HepG2 (cell line): Measurements from ENCODE around the gene NKAIN4. TPM values are rescaled to one million over a fixed set of nuclear protein-coding genes. Genes with fewer than 3 reads are reported as not detected.
A peak's percentile ranks its signal among the peaks of the same experiment; 100 is the strongest.

Experiments
- KDM2A ChIP-seq: sonication (generic); formaldehyde crosslinking; IDR thresholded peaks from 2 replicates; pipeline ENCODE4 v1.4.0; 2020; ENCODE audit warnings: low read depth, missing genetic modification reagents, borderline replicate concordance
- THAP7 ChIP-seq: sonication (generic); formaldehyde crosslinking; IDR thresholded peaks from 2 replicates; pipeline ENCODE4 v1.8.1; 2023; ENCODE audit warnings: mild to moderate bottlenecking, missing genetic modification reagents
- ZNF260 ChIP-seq: sonication (generic); formaldehyde crosslinking; IDR thresholded peaks from 2 replicates; pipeline ENCODE4 v1.4.0; 2020; ENCODE audit warnings: missing genetic modification reagents, low read depth, mild to moderate bottlenecking, borderline replicate concordance
- ZNF597 ChIP-seq: sonication (generic); formaldehyde crosslinking; IDR thresholded peaks from 2 replicates; pipeline ENCODE4 v1.5.0; 2020; ENCODE audit warnings: missing genetic modification reagents
- polyA plus RNA-seq, 8 experiments: library from polyadenylated mRNA; depleted of rRNA in 3 of 8; stranded (reverse) in 7 of 8; unstranded in 1 of 8; fragments of >200 nt; fragmentation: Illumina TruSeq in 4 of 8; extraction: Trizol in 4 of 8; gene quantifications; 2 replicates each; pipeline versions ENCODE4 v1.2.1 to v1.2.3, GENCODE V29; 2011 to 2016; ENCODE audit warnings: low read depth in 4 of 8, missing spikeins in 1 of 8, mixed read lengths in 1 of 8; ENCODE audit not compliant: insufficient read depth in 1 of 8
- total RNA-seq, 5 experiments: library from RNA; depleted of rRNA; stranded (reverse); fragments of >200 nt; fragmentation: Illumina TruSeq; extraction: Trizol; gene quantifications; 2 replicates each; pipeline ENCODE4 v1.2.3, GENCODE V29; 2016; ENCODE audit warnings: low read depth in 1 of 5
- TF ChIP-seq, protein P1 (sequence below), 2 experiments: fragments of 450-650 bp in 1 of 2; sonication (generic) in 1 of 2; formaldehyde crosslinking in 1 of 2; IDR thresholded peaks; 2 replicates each; pipeline versions ENCODE4 v1.6.1 to v1.8.0; 2016 to 2022; ENCODE audit warnings: antibody characterized with exemption in 1 of 2, mild to moderate bottlenecking in 1 of 2, missing genetic modification reagents in 1 of 2
- TF ChIP-seq, protein P2 (sequence below): IDR thresholded peaks from 2 replicates; pipeline ENCODE4 v1.4.0; 2020; ENCODE audit warnings: mild to moderate bottlenecking, missing genetic modification reagents
- TF ChIP-seq, protein P3 (sequence below): sonication (generic); formaldehyde crosslinking; conservative IDR thresholded peaks from 2 replicates; pipeline ENCODE4 v1.8.1; 2023; ENCODE audit warnings: missing genetic modification reagents

Gene NKAIN4
- total and polyA plus RNA-seq, 2 of the 13 experiments (the other 11 are each of a cell fraction or from before 2014, with no cell fraction given) = not detected

- TF ChIP-seq, protein P1, sequence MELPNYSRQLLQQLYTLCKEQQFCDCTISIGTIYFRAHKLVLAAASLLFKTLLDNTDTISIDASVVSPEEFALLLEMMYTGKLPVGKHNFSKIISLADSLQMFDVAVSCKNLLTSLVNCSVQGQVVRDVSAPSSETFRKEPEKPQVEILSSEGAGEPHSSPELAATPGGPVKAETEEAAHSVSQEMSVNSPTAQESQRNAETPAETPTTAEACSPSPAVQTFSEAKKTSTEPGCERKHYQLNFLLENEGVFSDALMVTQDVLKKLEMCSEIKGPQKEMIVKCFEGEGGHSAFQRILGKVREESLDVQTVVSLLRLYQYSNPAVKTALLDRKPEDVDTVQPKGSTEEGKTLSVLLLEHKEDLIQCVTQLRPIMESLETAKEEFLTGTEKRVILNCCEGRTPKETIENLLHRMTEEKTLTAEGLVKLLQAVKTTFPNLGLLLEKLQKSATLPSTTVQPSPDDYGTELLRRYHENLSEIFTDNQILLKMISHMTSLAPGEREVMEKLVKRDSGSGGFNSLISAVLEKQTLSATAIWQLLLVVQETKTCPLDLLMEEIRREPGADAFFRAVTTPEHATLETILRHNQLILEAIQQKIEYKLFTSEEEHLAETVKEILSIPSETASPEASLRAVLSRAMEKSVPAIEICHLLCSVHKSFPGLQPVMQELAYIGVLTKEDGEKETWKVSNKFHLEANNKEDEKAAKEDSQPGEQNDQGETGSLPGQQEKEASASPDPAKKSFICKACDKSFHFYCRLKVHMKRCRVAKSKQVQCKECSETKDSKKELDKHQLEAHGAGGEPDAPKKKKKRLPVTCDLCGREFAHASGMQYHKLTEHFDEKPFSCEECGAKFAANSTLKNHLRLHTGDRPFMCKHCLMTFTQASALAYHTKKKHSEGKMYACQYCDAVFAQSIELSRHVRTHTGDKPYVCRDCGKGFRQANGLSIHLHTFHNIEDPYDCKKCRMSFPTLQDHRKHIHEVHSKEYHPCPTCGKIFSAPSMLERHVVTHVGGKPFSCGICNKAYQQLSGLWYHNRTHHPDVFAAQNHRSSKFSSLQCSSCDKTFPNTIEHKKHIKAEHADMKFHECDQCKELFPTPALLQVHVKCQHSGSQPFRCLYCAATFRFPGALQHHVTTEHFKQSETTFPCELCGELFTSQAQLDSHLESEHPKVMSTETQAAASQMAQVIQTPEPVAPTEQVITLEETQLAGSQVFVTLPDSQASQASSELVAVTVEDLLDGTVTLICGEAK (IDR thresholded peaks at IDR 0.05) = no peak
- TF ChIP-seq, protein P1 (CRISPR knock-in tag; IDR thresholded peaks at IDR 0.05) = no peak
- no peak for TF ChIP-seq ZNF260 (CRISPR knock-in tag)
- TF ChIP-seq KDM2A (CRISPR knock-in tag) = peak; percentile 84
- TF ChIP-seq, protein P2, sequence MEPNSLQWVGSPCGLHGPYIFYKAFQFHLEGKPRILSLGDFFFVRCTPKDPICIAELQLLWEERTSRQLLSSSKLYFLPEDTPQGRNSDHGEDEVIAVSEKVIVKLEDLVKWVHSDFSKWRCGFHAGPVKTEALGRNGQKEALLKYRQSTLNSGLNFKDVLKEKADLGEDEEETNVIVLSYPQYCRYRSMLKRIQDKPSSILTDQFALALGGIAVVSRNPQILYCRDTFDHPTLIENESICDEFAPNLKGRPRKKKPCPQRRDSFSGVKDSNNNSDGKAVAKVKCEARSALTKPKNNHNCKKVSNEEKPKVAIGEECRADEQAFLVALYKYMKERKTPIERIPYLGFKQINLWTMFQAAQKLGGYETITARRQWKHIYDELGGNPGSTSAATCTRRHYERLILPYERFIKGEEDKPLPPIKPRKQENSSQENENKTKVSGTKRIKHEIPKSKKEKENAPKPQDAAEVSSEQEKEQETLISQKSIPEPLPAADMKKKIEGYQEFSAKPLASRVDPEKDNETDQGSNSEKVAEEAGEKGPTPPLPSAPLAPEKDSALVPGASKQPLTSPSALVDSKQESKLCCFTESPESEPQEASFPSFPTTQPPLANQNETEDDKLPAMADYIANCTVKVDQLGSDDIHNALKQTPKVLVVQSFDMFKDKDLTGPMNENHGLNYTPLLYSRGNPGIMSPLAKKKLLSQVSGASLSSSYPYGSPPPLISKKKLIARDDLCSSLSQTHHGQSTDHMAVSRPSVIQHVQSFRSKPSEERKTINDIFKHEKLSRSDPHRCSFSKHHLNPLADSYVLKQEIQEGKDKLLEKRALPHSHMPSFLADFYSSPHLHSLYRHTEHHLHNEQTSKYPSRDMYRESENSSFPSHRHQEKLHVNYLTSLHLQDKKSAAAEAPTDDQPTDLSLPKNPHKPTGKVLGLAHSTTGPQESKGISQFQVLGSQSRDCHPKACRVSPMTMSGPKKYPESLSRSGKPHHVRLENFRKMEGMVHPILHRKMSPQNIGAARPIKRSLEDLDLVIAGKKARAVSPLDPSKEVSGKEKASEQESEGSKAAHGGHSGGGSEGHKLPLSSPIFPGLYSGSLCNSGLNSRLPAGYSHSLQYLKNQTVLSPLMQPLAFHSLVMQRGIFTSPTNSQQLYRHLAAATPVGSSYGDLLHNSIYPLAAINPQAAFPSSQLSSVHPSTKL = 0 out of 2 replicates have a peak, but pooled peaks have one; percentile 13
- no peak for TF ChIP-seq ZNF597 (CRISPR knock-in tag)
- TF ChIP-seq, protein P3, sequence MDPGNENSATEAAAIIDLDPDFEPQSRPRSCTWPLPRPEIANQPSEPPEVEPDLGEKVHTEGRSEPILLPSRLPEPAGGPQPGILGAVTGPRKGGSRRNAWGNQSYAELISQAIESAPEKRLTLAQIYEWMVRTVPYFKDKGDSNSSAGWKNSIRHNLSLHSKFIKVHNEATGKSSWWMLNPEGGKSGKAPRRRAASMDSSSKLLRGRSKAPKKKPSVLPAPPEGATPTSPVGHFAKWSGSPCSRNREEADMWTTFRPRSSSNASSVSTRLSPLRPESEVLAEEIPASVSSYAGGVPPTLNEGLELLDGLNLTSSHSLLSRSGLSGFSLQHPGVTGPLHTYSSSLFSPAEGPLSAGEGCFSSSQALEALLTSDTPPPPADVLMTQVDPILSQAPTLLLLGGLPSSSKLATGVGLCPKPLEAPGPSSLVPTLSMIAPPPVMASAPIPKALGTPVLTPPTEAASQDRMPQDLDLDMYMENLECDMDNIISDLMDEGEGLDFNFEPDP (CRISPR knock-in tag) = no peak
- no peak for TF ChIP-seq THAP7 (CRISPR knock-in tag)
Observed at GRCh38 chr20:63230800-63231268, 23.4 kb downstream of the NKAIN4 start (continued).
